GM18867 (cell line): ENCODE data around the gene BRPF3.
"Not testable (repeated sequence)": the region's sequence is repeated elsewhere in the genome, so short reads cannot be mapped to it uniquely, and the experiment has no call there.

Experiments used
- ATAC-seq: cut with Tn5 transposase; IDR thresholded peaks from one replicate; pipeline ENCODE4 v1.9.1; 2021; ENCODE audit warnings: mild to moderate bottlenecking, moderate library complexity; ENCODE audit not compliant: unreplicated experiment

BRPF3 gene

GRCh38 chr6:36200154-36200891 is 3.8 kb downstream of the BRPF3 start:
- ATAC-seq, result no peak

GRCh38 chr6:36200998-36201596 is 4.6 kb downstream of the BRPF3 start:
- ATAC-seq, result no peak

GRCh38 chr6:36201612-36202011 is 5.1 kb downstream of the BRPF3 start:
- no peak for ATAC-seq

- no peak for ATAC-seq
These were observed 5.6 kb downstream of the BRPF3 start for GRCh38 chr6:36202101-36202500.

DNA sequence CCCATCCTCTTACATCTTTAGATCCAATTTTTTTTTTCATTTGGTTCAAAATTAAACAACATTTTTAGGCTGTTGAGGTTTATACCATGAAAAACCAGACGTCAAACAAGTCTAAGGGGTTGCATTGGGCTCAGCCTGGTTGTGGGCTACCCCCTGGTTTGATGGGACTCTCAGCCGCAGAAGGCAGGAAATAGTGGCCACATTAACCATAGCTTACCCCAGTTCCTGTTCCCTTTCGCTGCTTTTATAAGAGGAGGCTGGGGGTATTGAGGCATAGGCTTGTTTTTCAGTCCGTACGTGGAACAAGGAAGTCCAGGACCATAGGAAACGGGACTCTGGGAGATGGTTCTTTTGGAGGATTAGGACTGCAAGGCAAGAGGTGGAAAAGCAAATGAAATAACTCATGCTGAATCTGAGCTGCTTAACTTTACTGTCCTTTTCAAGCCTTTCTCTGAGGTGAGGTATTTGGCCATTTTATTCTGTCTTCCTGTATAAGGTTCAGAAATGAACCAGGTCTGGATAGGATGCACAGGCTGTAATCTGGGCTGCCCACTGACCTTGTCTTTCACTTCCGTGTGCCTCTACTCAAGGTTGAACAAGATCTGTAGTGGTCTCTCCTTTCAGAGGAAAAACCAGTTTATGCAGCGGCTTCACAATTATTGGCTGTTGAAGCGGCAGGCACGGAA is 7.7 kb downstream of the BRPF3 start:
- no peak for ATAC-seq

GRCh38 chr6:36207155-36207554 is 10.6 kb downstream of the BRPF3 start:
- ATAC-seq, result no peak

GRCh38 chr6:36209606-36210005 is 13.1 kb downstream of the BRPF3 start:
- ATAC-seq, result no peak

DNA sequence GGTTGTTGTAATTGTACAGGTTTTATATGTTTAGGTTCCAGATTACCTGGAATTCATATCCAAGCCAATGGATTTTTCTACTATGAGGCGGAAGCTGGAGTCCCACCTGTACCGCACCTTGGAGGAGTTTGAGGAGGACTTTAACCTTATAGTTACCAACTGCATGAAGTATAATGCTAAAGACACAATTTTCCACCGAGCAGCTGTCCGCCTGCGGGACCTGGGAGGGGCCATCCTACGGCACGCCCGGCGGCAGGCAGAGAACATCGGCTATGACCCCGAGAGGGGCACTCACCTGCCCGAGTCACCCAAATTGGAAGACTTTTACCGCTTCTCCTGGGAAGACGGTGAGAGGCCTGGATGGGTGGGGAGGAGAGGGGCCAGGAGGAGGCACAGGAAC is 13.6 kb downstream of the BRPF3 start:
- ATAC-seq, result no peak

DNA sequence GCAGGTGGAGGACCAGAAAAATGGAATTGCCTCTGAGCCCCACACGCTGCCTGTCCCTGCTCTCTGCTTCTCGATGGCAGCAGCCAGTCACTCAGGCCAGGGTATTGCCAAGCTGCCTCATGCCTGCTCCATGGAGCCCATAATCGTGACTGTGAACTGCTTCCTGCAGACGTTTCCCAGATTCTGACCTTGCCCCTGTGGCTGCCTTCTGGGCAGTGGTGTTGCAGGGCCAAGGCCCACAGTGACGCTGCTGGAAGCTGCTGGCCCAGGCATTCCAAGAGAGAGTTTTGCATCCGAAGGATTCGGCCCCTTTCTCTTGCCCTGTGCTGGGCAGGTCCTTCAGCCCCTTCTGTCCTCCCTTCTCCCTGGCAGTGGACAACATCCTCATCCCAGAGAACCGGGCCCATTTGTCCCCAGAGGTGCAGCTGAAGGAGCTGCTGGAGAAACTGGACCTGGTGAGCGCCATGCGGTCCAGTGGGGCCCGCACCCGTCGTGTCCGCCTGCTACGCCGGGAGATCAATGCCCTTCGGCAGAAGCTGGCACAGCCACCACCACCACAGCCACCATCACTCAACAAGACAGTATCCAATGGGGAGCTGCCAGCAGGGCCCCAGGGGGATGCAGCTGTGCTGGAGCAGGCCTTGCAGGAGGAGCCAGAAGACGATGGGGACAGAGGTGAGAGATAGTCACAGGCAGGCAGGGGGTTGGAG is 14.5 kb downstream of the BRPF3 start:
- no peak for ATAC-seq

- ATAC-seq, result no peak
These were observed 20.0 kb downstream of the BRPF3 start for GRCh38 chr6:36216559-36216958.

GRCh38 chr6:36217188-36217587 is 20.6 kb downstream of the BRPF3 start:
- ATAC-seq, result no peak

DNA sequence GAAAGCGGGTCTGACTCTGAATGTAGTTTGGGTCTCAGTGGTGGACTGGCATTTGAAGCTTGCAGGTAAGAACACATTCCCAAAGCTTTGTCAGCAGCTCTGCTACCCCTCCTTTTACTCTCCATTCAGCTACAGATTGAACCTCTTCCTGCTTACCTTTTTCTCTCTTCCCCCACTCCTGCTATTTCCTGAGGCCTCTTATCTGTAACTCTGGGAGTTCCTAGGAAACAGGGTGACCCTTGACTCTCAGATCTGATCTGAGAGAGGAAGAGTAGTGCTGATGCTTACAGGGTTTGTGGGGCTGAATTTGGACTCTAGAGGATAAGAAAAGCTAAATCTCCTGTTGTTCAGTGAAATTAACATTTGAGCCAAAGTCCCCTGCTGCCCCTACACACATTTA is 21.4 kb downstream of the BRPF3 start:
- ATAC-seq, result no peak

- ATAC-seq, result not testable (repeated sequence)
These were observed 22.0 kb downstream of the BRPF3 start for GRCh38 chr6:36218516-36218915.

DNA sequence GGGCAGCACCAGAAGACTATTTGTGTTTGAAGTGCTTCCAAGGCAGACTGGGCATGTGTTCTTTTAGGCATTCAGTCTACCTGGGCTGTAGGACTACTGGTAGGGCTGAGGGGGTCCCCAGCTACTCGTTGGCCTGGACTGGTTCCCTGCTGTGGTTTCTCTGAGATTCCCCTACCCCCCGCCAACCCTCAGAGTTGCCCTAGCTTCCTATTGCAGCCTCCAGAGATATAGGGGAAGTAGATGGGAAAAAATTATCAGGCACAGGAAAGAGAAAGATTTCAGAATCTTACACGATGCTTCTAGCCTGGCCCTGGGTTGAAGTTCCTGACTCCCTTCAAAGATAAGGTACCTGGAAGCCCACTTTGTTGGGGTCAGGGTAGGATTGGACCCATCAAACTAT is 22.5 kb downstream of the BRPF3 start:
- no peak for ATAC-seq

DNA sequence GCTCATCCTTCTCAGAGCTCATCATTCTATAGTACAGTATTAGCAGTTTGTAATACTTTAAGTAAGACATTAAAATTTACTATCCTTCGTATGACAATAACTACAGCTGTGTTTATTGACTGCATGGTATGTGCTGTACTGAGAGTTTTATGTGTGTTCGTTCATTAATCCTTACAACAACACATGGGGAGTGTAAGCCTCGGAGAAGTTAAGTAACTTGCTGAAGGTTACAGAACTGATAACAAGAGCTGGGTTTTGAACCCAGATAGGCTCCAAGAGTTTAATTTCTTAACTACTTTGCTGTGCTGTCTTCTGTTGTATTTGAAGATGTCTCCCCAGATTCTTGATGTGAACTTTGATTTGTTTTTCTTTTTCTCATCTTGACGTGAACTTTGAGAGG is 23.7 kb downstream of the BRPF3 start:
- ATAC-seq, result no peak

DNA sequence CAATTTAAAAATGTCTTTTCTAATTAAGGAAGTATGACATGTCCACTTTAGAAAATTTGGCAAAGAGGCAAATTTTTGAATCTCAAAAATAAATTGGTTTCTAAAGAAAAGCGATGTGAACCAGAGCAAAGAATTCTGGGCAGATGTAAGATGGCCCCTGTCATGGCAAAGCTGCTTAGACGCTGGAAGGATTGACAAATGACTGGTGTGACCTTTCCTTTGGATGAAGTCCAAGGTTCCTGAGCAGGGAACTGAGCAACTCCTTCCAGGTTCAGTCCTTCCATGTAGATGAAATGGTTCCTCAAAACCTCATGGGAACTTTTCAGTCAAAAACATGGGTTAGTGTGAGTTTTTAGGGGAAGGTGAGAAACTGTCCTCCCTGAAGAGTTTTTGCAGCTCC is 25.1 kb downstream of the BRPF3 start:
- ATAC-seq, result no peak

- no peak for ATAC-seq
These were observed 26.4 kb downstream of the BRPF3 start for GRCh38 chr6:36222924-36223323.

DNA sequence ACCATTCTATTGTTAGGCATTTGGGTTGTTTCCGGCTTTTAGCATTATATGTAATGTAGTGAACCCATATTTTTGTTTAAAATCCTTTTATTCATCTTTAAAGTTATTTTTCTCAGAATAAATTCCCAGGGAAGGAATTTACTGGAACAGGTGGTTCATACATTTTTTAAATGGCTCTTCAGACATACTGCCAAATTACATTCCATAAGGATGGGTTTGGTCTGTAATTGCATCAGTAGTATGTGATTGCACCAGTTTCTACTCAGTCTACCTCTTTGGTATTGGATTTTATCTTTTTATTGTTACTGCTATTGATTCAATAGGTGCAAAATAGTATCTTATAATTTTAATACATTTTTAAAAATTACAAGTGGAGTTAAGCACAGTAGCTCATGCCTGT is 27.2 kb downstream of the BRPF3 start:
- ATAC-seq, result no peak

DNA sequence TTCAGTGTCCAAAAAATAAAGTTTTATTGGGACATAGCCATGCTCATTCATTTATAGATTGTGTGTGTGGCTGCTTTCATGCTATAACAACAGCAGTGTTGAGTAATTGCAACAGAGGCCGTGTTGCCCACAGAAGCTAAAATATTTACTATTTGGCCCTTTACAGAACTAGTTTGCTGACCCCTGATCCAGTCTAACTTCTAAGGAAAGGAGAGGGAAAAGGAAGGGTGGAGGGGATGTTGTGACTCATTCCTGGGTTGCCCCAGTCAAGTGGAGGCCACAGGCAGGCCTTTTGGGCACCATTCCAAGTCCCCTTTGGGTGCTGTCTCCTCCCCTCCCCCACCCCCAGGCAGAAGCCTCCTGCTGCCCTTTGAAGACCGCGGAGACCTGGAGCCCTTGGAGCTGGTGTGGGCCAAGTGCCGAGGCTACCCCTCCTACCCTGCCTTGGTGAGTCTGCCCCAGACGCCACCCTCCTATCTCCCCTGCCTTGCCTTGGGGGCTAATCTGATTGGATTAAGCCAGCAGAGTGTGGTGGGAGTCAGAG is 28.4 kb downstream of the BRPF3 start:
- no peak for ATAC-seq

DNA sequence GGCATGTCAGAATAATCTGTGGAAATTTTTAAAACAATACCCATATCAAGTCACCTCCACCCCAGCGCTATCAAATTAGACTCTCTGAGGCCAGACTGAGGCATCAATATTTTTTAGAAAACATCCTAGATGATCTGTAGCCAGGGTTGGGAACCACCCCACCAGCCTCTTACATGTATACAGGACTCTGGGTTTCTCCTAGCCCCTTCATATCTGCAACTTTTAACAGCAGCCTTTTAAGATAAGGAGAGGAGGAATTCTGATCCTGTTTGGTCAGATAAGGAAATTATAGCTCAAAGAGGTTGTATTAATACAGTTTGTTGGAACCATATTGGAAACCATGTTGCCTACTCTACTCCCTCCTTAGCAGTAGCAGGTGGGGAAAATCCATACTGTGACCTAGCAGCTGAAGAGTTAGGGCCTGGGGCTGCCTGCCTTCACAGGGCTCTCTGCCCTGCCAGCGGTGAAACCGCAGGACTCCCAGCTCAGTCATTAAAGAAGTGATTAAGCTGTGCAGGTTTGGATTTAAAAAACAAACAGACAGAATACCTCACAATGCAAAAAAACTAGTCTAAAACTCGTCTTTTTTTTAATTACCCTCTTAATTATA is 30.0 kb downstream of the BRPF3 start:
- ATAC-seq, result no peak
